ENCODE results near the gene ETFB. TPM values are rescaled to one million over a fixed set of nuclear protein-coding genes. Genes with fewer than 3 reads are reported as not detected.

ETFB gene
- total RNA-seq, 1 donor from 2014 or later, result 58.8 TPM

- Mint-ChIP-seq H3K27ac (ENCODE audit: unreplicated experiment) (no peak overlapping the region), H3K4me3 (ENCODE audit: unreplicated experiment) (no peak overlapping the region), H3K9me3 (ENCODE audit: unreplicated experiment) (no peaks in the 10 kb centered on the region), H3K36me3 (ENCODE audit: unreplicated experiment) (peaks cover 16% of the 10 kb centered on the region), H3K4me1 (ENCODE audit: unreplicated experiment) (peaks cover 15% of the 10 kb centered on the region), H3K27me3 (ENCODE audit: unreplicated experiment) (no peaks in the 10 kb centered on the region)
- TF ChIP-seq, protein P1, sequence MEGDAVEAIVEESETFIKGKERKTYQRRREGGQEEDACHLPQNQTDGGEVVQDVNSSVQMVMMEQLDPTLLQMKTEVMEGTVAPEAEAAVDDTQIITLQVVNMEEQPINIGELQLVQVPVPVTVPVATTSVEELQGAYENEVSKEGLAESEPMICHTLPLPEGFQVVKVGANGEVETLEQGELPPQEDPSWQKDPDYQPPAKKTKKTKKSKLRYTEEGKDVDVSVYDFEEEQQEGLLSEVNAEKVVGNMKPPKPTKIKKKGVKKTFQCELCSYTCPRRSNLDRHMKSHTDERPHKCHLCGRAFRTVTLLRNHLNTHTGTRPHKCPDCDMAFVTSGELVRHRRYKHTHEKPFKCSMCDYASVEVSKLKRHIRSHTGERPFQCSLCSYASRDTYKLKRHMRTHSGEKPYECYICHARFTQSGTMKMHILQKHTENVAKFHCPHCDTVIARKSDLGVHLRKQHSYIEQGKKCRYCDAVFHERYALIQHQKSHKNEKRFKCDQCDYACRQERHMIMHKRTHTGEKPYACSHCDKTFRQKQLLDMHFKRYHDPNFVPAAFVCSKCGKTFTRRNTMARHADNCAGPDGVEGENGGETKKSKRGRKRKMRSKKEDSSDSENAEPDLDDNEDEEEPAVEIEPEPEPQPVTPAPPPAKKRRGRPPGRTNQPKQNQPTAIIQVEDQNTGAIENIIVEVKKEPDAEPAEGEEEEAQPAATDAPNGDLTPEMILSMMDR (IDR thresholded peaks at IDR 0.05), result no peak
- no peak for DNase-seq (ENCODE audit: extremely low spot score, unreplicated experiment)
Observed at GRCh38 chr19:51354742-51355148, 11.4 kb downstream of the ETFB start.

GRCh38 chr19:51354103-51354741 is 12.0 kb downstream of the ETFB start:
- Mint-ChIP-seq H3K36me3 (ENCODE audit: unreplicated experiment) (peaks cover 16% of the 10 kb centered on the region), H3K9me3 (ENCODE audit: unreplicated experiment) (no peaks in the 10 kb centered on the region), H3K27me3 (ENCODE audit: unreplicated experiment) (no peaks in the 10 kb centered on the region), H3K4me1 (ENCODE audit: unreplicated experiment) (peaks cover 10% of the 10 kb centered on the region), H3K4me3 (ENCODE audit: unreplicated experiment) (no peak overlapping the region), H3K27ac (ENCODE audit: unreplicated experiment) (no peak overlapping the region)
- TF ChIP-seq, protein P1 (IDR thresholded peaks at IDR 0.05), result no peak
- no peak for DNase-seq (ENCODE audit: extremely low spot score, unreplicated experiment)

GRCh38 chr19:51352783-51353360 is 13.3 kb downstream of the ETFB start:
- TF ChIP-seq, protein P1 (IDR thresholded peaks at IDR 0.05), result no peak
- peaks cover 16% of the 10 kb centered on the region for H3K36me3 Mint-ChIP-seq (ENCODE audit: unreplicated experiment)
- peaks cover 5% of the 10 kb centered on the region for H3K4me1 Mint-ChIP-seq (ENCODE audit: unreplicated experiment)
- no peak overlapping the region for H3K27ac Mint-ChIP-seq (ENCODE audit: unreplicated experiment)
- no peaks in the 10 kb centered on the region for H3K9me3 Mint-ChIP-seq (ENCODE audit: unreplicated experiment)
- no peak for DNase-seq (ENCODE audit: extremely low spot score, unreplicated experiment)
- H3K27me3 Mint-ChIP-seq (ENCODE audit: unreplicated experiment), result no peaks in the 10 kb centered on the region
- no peak overlapping the region for H3K4me3 Mint-ChIP-seq (ENCODE audit: unreplicated experiment)

DNA sequence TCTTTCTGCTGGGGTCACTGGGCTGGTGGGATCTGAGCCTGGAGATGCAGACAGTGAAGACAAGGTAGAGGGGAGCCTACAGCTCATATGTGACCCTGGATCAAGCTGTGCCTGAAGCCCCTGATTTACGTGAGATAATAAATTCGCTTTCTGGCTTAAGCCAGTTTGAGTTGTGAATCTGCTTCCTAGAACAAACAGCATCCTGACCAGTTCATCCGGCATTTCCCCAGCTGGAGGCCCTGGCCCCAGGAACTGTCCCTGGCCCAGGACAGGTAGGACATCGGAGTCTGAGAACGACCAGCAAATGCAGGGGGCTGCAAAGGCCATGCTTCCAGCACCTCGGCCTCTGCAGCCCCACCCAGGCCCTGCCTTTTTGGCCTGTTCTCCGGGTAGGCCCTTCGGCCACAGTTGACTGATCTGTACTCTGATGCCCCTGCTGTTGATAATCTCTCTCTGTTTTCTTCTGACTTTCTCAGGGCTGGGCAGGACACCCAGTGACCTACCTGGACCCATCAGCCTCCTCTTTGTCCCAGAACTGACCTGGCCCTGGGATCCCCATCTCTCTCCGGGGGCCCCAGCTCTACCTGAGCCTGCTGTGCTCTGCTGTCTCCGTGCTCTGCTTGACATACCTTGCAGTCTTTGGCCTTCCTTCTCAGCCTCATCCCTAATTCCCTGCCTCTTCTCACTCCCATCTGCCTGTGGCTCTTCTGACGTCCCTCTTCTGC is 14.8 kb downstream of the ETFB start:
- Mint-ChIP-seq H3K9me3 (ENCODE audit: unreplicated experiment) (no peaks in the 10 kb centered on the region), H3K27ac (ENCODE audit: unreplicated experiment) (no peak overlapping the region), H3K4me1 (ENCODE audit: unreplicated experiment) (peaks cover 5% of the 10 kb centered on the region), H3K27me3 (ENCODE audit: unreplicated experiment) (no peaks in the 10 kb centered on the region), H3K36me3 (ENCODE audit: unreplicated experiment) (peaks cover 19% of the 10 kb centered on the region), H3K4me3 (ENCODE audit: unreplicated experiment) (no peak overlapping the region)
- TF ChIP-seq, protein P1 (IDR thresholded peaks at IDR 0.05), result no peak
- no peak for DNase-seq (ENCODE audit: extremely low spot score, unreplicated experiment)

Measured in osteocyte (in vitro differentiated cells).